ENCODE measurements around the gene FMO5.

GRCh38 chr1:147247656-147248238, 22.6 kb upstream of the FMO5 start:
- TF ChIP-seq YY1 (IDR thresholded peaks at IDR 0.05; ENCODE audit: insufficient read depth, insufficient replicate concordance, low read depth, low read length), result no peak
- TF ChIP-seq CBX5 (CRISPR knock-in tag; IDR thresholded peaks at IDR 0.05; ENCODE audit: borderline replicate concordance), result no peak

Data from HepG2 (cell line).